ENCODE measurements around the gene NDST3.
A peak's percentile ranks its signal among the peaks of the same experiment; 100 is the strongest.

Gene NDST3

GRCh38 chr4:118058955-118059354, 24.7 kb downstream of the NDST3 start:
- no peak for TF ChIP-seq CTCF (conservative IDR thresholded peaks at IDR 0.05; ENCODE audit: control insufficient read depth, insufficient read depth, low read depth, low read length)
- DNase-seq (ENCODE audit: low read depth), result no peak
- no peak overlapping the region for H3K4me3 ChIP-seq (ENCODE audit: control insufficient read depth, low read depth, low read length)

GRCh38 chr4:118059397-118059796, 25.1 kb downstream of the NDST3 start:
- H3K4me3 ChIP-seq (ENCODE audit: control insufficient read depth, low read depth, low read length), result no peak overlapping the region
- no peak for DNase-seq (ENCODE audit: low read depth)
- no peak for TF ChIP-seq CTCF (conservative IDR thresholded peaks at IDR 0.05; ENCODE audit: control insufficient read depth, insufficient read depth, low read depth, low read length)

GRCh38 chr4:118076958-118077766, 42.9 kb downstream of the NDST3 start:
- H3K4me3 ChIP-seq (ENCODE audit: control insufficient read depth, low read depth, low read length), result no peak overlapping the region
- peak; percentile 69 for TF ChIP-seq CTCF (conservative IDR thresholded peaks at IDR 0.05; ENCODE audit: control insufficient read depth, insufficient read depth, low read depth, low read length)
- peak; percentile 46 for DNase-seq (ENCODE audit: low read depth)

- DNase-seq (ENCODE audit: low read depth), result no peak
- no peak overlapping the region for H3K4me3 ChIP-seq (ENCODE audit: control insufficient read depth, low read depth, low read length)
- TF ChIP-seq CTCF (conservative IDR thresholded peaks at IDR 0.05; ENCODE audit: control insufficient read depth, insufficient read depth, low read depth, low read length), result no peak
Observed at GRCh38 chr4:118077767-118078105, 43.5 kb downstream of the NDST3 start.

GRCh38 chr4:118081434-118081833, 47.1 kb downstream of the NDST3 start:
- no peak overlapping the region for H3K4me3 ChIP-seq (ENCODE audit: control insufficient read depth, low read depth, low read length)
- DNase-seq (ENCODE audit: low read depth), result no peak
- TF ChIP-seq CTCF (conservative IDR thresholded peaks at IDR 0.05; ENCODE audit: control insufficient read depth, insufficient read depth, low read depth, low read length), result no peak

- no peak for DNase-seq (ENCODE audit: low read depth)
- TF ChIP-seq CTCF (conservative IDR thresholded peaks at IDR 0.05; ENCODE audit: control insufficient read depth, insufficient read depth, low read depth, low read length), result no peak
- H3K4me3 ChIP-seq (ENCODE audit: control insufficient read depth, low read depth, low read length), result no peak overlapping the region
Observed at GRCh38 chr4:118082182-118082581, 47.9 kb downstream of the NDST3 start.

Data from fibroblast of mammary gland (primary cell).